Karpas-422 (cell line): ENCODE measurements around the gene RARB. TPM values are rescaled to one million over a fixed set of nuclear protein-coding genes. Genes with fewer than 3 reads are reported as not detected.

ENCODE experiments used
- DNase-seq: peaks from one replicate; pipeline ENCODE4 v3.0.0-alpha.2; 2015
- H2AFZ ChIP-seq: fragments of 200-600 bp; sonication (generic); 2 replicates; pipeline ENCODE4 v1.6.1; 2014; ENCODE audit warnings: antibody characterized with exemption, low read length, mixed read lengths
- H3K27ac ChIP-seq: fragments of 200-600 bp; sonication (generic); 2 replicates; pipeline ENCODE4 v1.5.1; 2014; ENCODE audit warnings: mild to moderate bottlenecking, low read length, moderate library complexity
- H3K27me3 ChIP-seq: fragments of 200-600 bp; sonication (generic); 2 replicates; pipeline ENCODE4 v1.6.1; 2014; ENCODE audit warnings: low read length, mixed read lengths
- H3K36me3 ChIP-seq: fragments of 200-600 bp; sonication (generic); 2 replicates; pipeline ENCODE4 v1.6.1; 2014; ENCODE audit warnings: low read length, mixed read lengths; ENCODE audit not compliant: insufficient read depth
- H3K4me1 ChIP-seq: fragments of 200-600 bp; sonication (generic); 2 replicates; pipeline ENCODE4 v1.6.1; 2014; ENCODE audit warnings: mild to moderate bottlenecking, low read length, mixed read lengths
- H3K4me2 ChIP-seq: fragments of 200-600 bp; sonication (generic); 2 replicates; pipeline ENCODE4 v1.6.1; 2014; ENCODE audit warnings: low read length, low read depth, mild to moderate bottlenecking; ENCODE audit not compliant: poor library complexity, severe bottlenecking
- H3K4me3 ChIP-seq: fragments of 200-600 bp; sonication (generic); 2 replicates; pipeline ENCODE4 v1.5.1; 2014; ENCODE audit warnings: mild to moderate bottlenecking, antibody characterized with exemption, low read length, mixed read lengths
- H3K79me2 ChIP-seq: fragments of 200-600 bp; sonication (generic); 2 replicates; pipeline ENCODE4 v1.6.1; 2014; ENCODE audit warnings: mild to moderate bottlenecking, low read length, mixed read lengths
- H3K9ac ChIP-seq: fragments of 200-600 bp; sonication (generic); 2 replicates; pipeline ENCODE4 v1.6.0; 2014; ENCODE audit warnings: low read length
- H3K9me2 ChIP-seq: fragments of 200-600 bp; sonication (generic), shearing (Covaris generic); replicated peaks from 2 replicates; pipeline ENCODE4 v1.6.0; 2014; ENCODE audit warnings: mild to moderate bottlenecking, low read length, moderate library complexity; ENCODE audit not compliant: insufficient read depth
- H3K9me3 ChIP-seq: fragments of 300-700, 200-600 bp; sonication (generic); 2 replicates; pipeline ENCODE4 v1.6.1; 2014; ENCODE audit warnings: low read length, mixed read lengths
- H4K20me1 ChIP-seq: fragments of 200-600 bp; sonication (generic); 2 replicates; pipeline ENCODE4 v1.6.1; 2014; ENCODE audit warnings: mild to moderate bottlenecking, antibody characterized with exemption, low read length, low read depth; ENCODE audit not compliant: insufficient read depth
- total RNA-seq: library from RNA; depleted of rRNA; stranded (reverse); fragments of >200 nt; shearing (Covaris generic); gene quantifications from 2 replicates; pipeline ENCODE4 v1.2.3, GENCODE V29; 2014; ENCODE audit warnings: low replicate concordance

Gene RARB
- total RNA-seq, 1 experiment from 2014 or later: not detected

GRCh38 chr3:25462495-25462894 is 34.4 kb downstream of the RARB start:
- Histone ChIP-seq H3K9ac (no peak overlapping the region), H3K79me2 (no peaks in the 10 kb centered on the region), H3K4me1 (no peaks in the 10 kb centered on the region), H3K4me3 (no peak overlapping the region), H4K20me1 (no peaks in the 10 kb centered on the region), H3K27me3 (no peaks in the 10 kb centered on the region), H3K36me3 (no peaks in the 10 kb centered on the region), H3K9me3 (no peaks in the 10 kb centered on the region), H3K9me2 (no peaks in the 10 kb centered on the region), H3K4me2 (no peak overlapping the region), H2AFZ (no peak overlapping the region), H3K27ac (no peak overlapping the region)
- DNase-seq: no peak

- H3K4me1 ChIP-seq: no peaks in the 10 kb centered on the region
- H3K27me3 ChIP-seq: no peaks in the 10 kb centered on the region
- H3K36me3 ChIP-seq: no peaks in the 10 kb centered on the region
- H3K4me2 ChIP-seq: no peak overlapping the region
- no peaks in the 10 kb centered on the region for H3K79me2 ChIP-seq
- no peaks in the 10 kb centered on the region for H3K9me2 ChIP-seq
- H3K9ac ChIP-seq: no peak overlapping the region
- H3K9me3 ChIP-seq: no peaks in the 10 kb centered on the region
- no peak overlapping the region for H3K4me3 ChIP-seq
- H4K20me1 ChIP-seq: no peaks in the 10 kb centered on the region
- no peak overlapping the region for H3K27ac ChIP-seq
- DNase-seq: no peak
- H2AFZ ChIP-seq: no peak overlapping the region
Measured at GRCh38 chr3:25463836-25464418, 35.9 kb downstream of the RARB start.

GRCh38 chr3:25465266-25465860 is 37.3 kb downstream of the RARB start:
- DNase-seq: no peak
- no peaks in the 10 kb centered on the region for H3K4me1 ChIP-seq
- H3K4me2 ChIP-seq: no peak overlapping the region
- no peaks in the 10 kb centered on the region for H3K9me3 ChIP-seq
- H3K27ac ChIP-seq: no peak overlapping the region
- no peak overlapping the region for H3K9ac ChIP-seq
- no peaks in the 10 kb centered on the region for H3K79me2 ChIP-seq
- H3K27me3 ChIP-seq: no peaks in the 10 kb centered on the region
- no peaks in the 10 kb centered on the region for H4K20me1 ChIP-seq
- H3K36me3 ChIP-seq: no peaks in the 10 kb centered on the region
- H3K4me3 ChIP-seq: no peak overlapping the region
- H2AFZ ChIP-seq: no peak overlapping the region
- no peaks in the 10 kb centered on the region for H3K9me2 ChIP-seq

- Histone ChIP-seq H3K9me2 (no peaks in the 10 kb centered on the region), H3K4me3 (no peak overlapping the region), H3K4me2 (no peak overlapping the region), H4K20me1 (no peaks in the 10 kb centered on the region), H3K36me3 (no peaks in the 10 kb centered on the region), H3K79me2 (no peaks in the 10 kb centered on the region), H3K27me3 (no peaks in the 10 kb centered on the region), H2AFZ (no peak overlapping the region), H3K4me1 (no peaks in the 10 kb centered on the region), H3K27ac (no peak overlapping the region), H3K9me3 (no peaks in the 10 kb centered on the region), H3K9ac (no peak overlapping the region)
- DNase-seq: no peak
Measured at GRCh38 chr3:25468866-25469319, 40.8 kb downstream of the RARB start.

- Histone ChIP-seq H3K9ac (no peak overlapping the region), H3K79me2 (no peaks in the 10 kb centered on the region), H3K9me3 (no peaks in the 10 kb centered on the region), H3K9me2 (no peaks in the 10 kb centered on the region), H3K36me3 (no peaks in the 10 kb centered on the region), H4K20me1 (no peaks in the 10 kb centered on the region), H3K27me3 (no peaks in the 10 kb centered on the region), H2AFZ (no peak overlapping the region), H3K4me3 (no peak overlapping the region), H3K4me2 (no peak overlapping the region), H3K4me1 (no peaks in the 10 kb centered on the region), H3K27ac (no peak overlapping the region)
- no peak for DNase-seq
Measured at GRCh38 chr3:25469558-25469957, 41.5 kb downstream of the RARB start.

GRCh38 chr3:25471081-25471768 is 43.2 kb downstream of the RARB start:
- Histone ChIP-seq H3K79me2 (no peaks in the 10 kb centered on the region), H3K9ac (no peak overlapping the region), H3K36me3 (no peaks in the 10 kb centered on the region), H3K4me2 (no peak overlapping the region), H3K9me2 (no peaks in the 10 kb centered on the region), H3K9me3 (no peaks in the 10 kb centered on the region), H3K27me3 (no peaks in the 10 kb centered on the region), H2AFZ (no peak overlapping the region), H3K4me3 (no peak overlapping the region), H3K4me1 (no peaks in the 10 kb centered on the region), H4K20me1 (no peaks in the 10 kb centered on the region), H3K27ac (no peak overlapping the region)
- no peak for DNase-seq

- H3K4me1 ChIP-seq: no peaks in the 10 kb centered on the region
- H2AFZ ChIP-seq: no peak overlapping the region
- H3K36me3 ChIP-seq: no peaks in the 10 kb centered on the region
- no peaks in the 10 kb centered on the region for H3K9me2 ChIP-seq
- no peaks in the 10 kb centered on the region for H4K20me1 ChIP-seq
- DNase-seq: no peak
- no peak overlapping the region for H3K9ac ChIP-seq
- no peak overlapping the region for H3K4me3 ChIP-seq
- no peaks in the 10 kb centered on the region for H3K9me3 ChIP-seq
- H3K4me2 ChIP-seq: no peak overlapping the region
- H3K27ac ChIP-seq: no peak overlapping the region
- no peaks in the 10 kb centered on the region for H3K27me3 ChIP-seq
- no peaks in the 10 kb centered on the region for H3K79me2 ChIP-seq
Measured at GRCh38 chr3:25472153-25472552, 44.1 kb downstream of the RARB start.

- no peaks in the 10 kb centered on the region for H3K27me3 ChIP-seq
- no peak for DNase-seq
- no peaks in the 10 kb centered on the region for H3K9me3 ChIP-seq
- no peak overlapping the region for H3K4me3 ChIP-seq
- no peak overlapping the region for H3K9ac ChIP-seq
- H3K9me2 ChIP-seq: no peaks in the 10 kb centered on the region
- no peak overlapping the region for H2AFZ ChIP-seq
- no peaks in the 10 kb centered on the region for H3K79me2 ChIP-seq
- H3K36me3 ChIP-seq: no peaks in the 10 kb centered on the region
- H4K20me1 ChIP-seq: no peaks in the 10 kb centered on the region
- no peaks in the 10 kb centered on the region for H3K4me1 ChIP-seq
- H3K4me2 ChIP-seq: no peak overlapping the region
- H3K27ac ChIP-seq: no peak overlapping the region
Measured at GRCh38 chr3:25472731-25473130, 44.7 kb downstream of the RARB start.
